ENCODE results near the gene STUM.

DNA sequence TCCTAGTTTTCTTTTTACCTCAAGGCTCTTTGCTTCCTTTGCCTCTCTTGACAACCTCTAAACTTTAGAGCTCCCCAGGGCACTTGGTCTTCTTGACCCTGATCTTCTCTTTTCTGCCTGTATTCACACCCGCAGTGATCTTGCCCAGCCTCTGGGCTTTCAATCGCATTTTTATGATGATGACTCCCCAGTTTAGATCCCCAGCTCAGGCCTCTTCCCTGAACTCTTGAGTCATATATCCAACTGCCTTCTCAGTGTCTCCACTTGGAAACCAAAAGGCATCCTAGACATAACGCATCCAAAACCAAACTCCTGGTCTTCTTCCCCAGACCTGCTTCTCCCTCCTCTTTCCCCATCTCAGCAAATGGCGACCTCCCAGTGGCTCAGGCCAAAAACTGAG lies 6.5 kb downstream of the STUM start:
- TF ChIP-seq, protein P1, sequence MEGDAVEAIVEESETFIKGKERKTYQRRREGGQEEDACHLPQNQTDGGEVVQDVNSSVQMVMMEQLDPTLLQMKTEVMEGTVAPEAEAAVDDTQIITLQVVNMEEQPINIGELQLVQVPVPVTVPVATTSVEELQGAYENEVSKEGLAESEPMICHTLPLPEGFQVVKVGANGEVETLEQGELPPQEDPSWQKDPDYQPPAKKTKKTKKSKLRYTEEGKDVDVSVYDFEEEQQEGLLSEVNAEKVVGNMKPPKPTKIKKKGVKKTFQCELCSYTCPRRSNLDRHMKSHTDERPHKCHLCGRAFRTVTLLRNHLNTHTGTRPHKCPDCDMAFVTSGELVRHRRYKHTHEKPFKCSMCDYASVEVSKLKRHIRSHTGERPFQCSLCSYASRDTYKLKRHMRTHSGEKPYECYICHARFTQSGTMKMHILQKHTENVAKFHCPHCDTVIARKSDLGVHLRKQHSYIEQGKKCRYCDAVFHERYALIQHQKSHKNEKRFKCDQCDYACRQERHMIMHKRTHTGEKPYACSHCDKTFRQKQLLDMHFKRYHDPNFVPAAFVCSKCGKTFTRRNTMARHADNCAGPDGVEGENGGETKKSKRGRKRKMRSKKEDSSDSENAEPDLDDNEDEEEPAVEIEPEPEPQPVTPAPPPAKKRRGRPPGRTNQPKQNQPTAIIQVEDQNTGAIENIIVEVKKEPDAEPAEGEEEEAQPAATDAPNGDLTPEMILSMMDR (IDR thresholded peaks at IDR 0.05; ENCODE audit: borderline replicate concordance, extremely low read depth, low read length, poor library complexity, severe bottlenecking), result no peak
- TF ChIP-seq EZH2 (IDR thresholded peaks at IDR 0.05; ENCODE audit: borderline replicate concordance, low read depth, low read length, severe bottlenecking), result no peak

Data from DND-41 (cell line).